ENCODE data around the gene PRDM4. TPM values are rescaled to one million over a fixed set of nuclear protein-coding genes. Genes with fewer than 3 reads are reported as not detected.
"Not testable (repeated sequence)": the region's sequence is repeated elsewhere in the genome, so short reads cannot be mapped to it uniquely, and the experiment has no call there.

Gene PRDM4
- total and polyA plus RNA-seq, 5 donors from 2014 or later: 12.7 to 37.3 (median 14.3) TPM

DNA sequence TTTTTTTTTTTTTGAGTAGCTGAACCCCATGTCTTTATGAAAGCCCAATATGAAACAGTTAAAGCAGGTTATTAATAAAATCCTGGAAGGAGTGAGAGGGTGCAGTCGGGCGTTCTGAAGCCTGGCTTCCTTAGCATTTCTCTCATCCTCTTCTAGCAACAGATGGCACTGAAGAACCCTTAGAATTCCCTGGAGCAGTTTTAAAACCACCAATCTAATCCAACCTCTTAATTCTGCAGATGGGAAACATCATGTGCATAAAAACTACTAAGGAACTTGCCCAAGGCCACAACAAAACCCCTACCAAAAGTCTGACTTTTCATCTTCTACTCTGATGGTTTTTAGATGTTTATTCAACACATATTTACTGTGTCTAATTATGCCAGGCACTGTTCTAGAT lies 25.2 kb downstream of the PRDM4 start:
- H3K27me3 ChIP-seq (ENCODE audit: control insufficient read depth, insufficient read depth, low read length): no peaks in the 10 kb centered on the region
- Mint-ChIP-seq H3K36me3 (peaks cover 63% of the 10 kb centered on the region), H3K27me3 (no peaks in the 10 kb centered on the region), H3K4me3 (no peak overlapping the region), H3K9me3 (no peaks in the 10 kb centered on the region), H3K4me1 (peaks cover 12 to 28% (median 18%) of the 10 kb centered on the region in 4 donors), H3K27ac (peak overlapping the region; percentile 79 to 89 (median 88))
- no peaks in the 10 kb centered on the region for H3K9me3 ChIP-seq (ENCODE audit: control insufficient read depth in 2 of 2, low read length in 2 of 2)
- ATAC-seq (ENCODE audit: low read depth in 2 of 2) (no peak), DNase-seq (no peak)
- H3K4me1 ChIP-seq (ENCODE audit: control insufficient read depth, insufficient read depth, low read length, poor library complexity, severe bottlenecking): no peaks in the 10 kb centered on the region
- H3K27ac ChIP-seq (ENCODE audit: insufficient read depth, low read length, poor library complexity, severe bottlenecking): no peak overlapping the region
- no peak overlapping the region for H3K4me3 ChIP-seq (ENCODE audit: low read depth, low read length)
- peaks cover 79% of the 10 kb centered on the region for H3K36me3 ChIP-seq (ENCODE audit: control insufficient read depth, insufficient read depth, low read length)

DNA sequence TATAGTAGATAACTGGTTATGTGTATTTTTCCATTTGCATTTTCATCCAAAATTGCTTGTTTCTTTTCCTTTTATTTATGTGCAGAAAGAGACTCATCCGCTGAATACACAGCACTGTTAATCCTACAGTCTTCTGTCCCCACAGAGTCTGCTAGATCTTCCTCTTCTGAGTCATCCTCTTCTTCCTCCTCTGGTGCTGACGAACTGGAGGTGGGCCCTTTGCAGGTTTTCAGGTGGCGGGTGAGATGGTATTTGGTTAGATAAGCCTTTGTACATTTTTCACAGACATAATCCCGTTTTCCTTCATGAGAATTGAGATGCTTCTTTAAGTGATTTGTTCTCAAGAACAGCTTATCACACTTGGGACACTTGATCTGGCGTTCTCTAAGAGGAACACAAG lies 26.8 kb downstream of the PRDM4 start:
- H3K36me3 Mint-ChIP-seq: peaks cover 50% of the 10 kb centered on the region
- Histone ChIP-seq H3K27ac (ENCODE audit: insufficient read depth, low read length, poor library complexity, severe bottlenecking) (no peak overlapping the region), H3K27me3 (ENCODE audit: control insufficient read depth, insufficient read depth, low read length) (no peaks in the 10 kb centered on the region), H3K4me1 (ENCODE audit: control insufficient read depth, insufficient read depth, low read length, poor library complexity, severe bottlenecking) (no peaks in the 10 kb centered on the region), H3K36me3 (ENCODE audit: control insufficient read depth, insufficient read depth, low read length) (peaks cover 63% of the 10 kb centered on the region), H3K4me3 (ENCODE audit: low read depth, low read length) (no peak overlapping the region), H3K9me3 (ENCODE audit: control insufficient read depth in 2 of 2, low read length in 2 of 2) (no peaks in the 10 kb centered on the region)
- no peak for ATAC-seq (ENCODE audit: low read depth in 2 of 2)
- H3K4me1 Mint-ChIP-seq: peaks cover 12 to 28% (median 18%) of the 10 kb centered on the region in 4 donors
- no peak overlapping the region for H3K4me3 Mint-ChIP-seq
- no peak overlapping the region for H3K27ac Mint-ChIP-seq
- no peaks in the 10 kb centered on the region for H3K27me3 Mint-ChIP-seq
- no peaks in the 10 kb centered on the region for H3K9me3 Mint-ChIP-seq
- no peak for DNase-seq

DNA sequence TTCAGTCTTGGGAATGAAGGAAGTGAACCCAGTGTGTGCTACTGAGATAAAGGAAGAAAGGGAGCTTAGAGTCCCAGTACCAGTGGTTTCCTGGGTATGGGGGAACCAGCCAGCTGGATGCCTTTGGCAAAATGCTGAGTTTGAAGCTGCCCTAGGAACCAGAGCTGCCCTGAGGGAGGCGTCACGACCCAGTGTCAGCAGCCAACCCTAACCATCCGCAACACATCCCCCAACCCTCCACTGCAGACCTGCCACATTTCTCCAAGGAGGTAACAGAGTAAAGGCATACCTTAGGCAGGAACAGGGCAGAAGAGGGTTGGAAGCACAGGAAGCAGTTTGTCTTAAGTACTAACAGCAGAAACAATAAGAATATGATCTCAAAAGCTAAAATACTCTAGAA lies 28.6 kb downstream of the PRDM4 start:
- Mint-ChIP-seq H3K36me3 (peaks cover 35% of the 10 kb centered on the region), H3K9me3 (peaks cover 0 to under 1% (median 0%) of the 10 kb centered on the region in 7 donors), H3K4me1 (peaks cover 9 to 21% (median 13%) of the 10 kb centered on the region in 4 donors), H3K27ac (no peak overlapping the region), H3K4me3 (no peak overlapping the region), H3K27me3 (no peaks in the 10 kb centered on the region)
- Histone ChIP-seq H3K27ac (ENCODE audit: insufficient read depth, low read length, poor library complexity, severe bottlenecking) (no peak overlapping the region), H3K9me3 (ENCODE audit: control insufficient read depth in 2 of 2, low read length in 2 of 2) (no peaks in the 10 kb centered on the region), H3K4me1 (ENCODE audit: control insufficient read depth, insufficient read depth, low read length, poor library complexity, severe bottlenecking) (no peaks in the 10 kb centered on the region), H3K36me3 (ENCODE audit: control insufficient read depth, insufficient read depth, low read length) (peaks cover 46% of the 10 kb centered on the region), H3K27me3 (ENCODE audit: control insufficient read depth, insufficient read depth, low read length) (no peaks in the 10 kb centered on the region), H3K4me3 (ENCODE audit: low read depth, low read length) (no peak overlapping the region)
- DNase-seq (no peak), ATAC-seq (ENCODE audit: low read depth in 2 of 2) (no peak)

DNA sequence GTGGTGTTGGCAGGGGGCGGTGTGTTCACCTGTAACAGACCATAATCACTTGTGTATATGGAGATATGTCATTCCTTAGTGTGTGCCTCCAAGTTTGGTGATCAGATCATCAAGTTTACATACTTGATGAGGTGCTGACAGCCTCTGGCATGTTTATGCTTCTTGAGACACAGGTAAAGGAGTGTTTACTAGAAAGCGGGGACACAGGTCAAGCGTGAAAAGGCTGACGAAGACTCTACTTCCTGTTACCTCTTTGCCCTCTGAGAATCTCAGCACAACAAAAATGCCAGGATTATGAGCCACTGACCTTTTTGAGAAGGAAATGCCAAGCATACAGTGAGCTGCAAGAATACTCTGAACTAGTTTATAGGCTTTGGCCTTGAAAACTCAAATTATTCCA lies 29.6 kb downstream of the PRDM4 start:
- Histone ChIP-seq H3K4me3 (ENCODE audit: low read depth, low read length) (no peak overlapping the region), H3K4me1 (ENCODE audit: control insufficient read depth, insufficient read depth, low read length, poor library complexity, severe bottlenecking) (no peaks in the 10 kb centered on the region), H3K27ac (ENCODE audit: insufficient read depth, low read length, poor library complexity, severe bottlenecking) (no peak overlapping the region), H3K9me3 (ENCODE audit: control insufficient read depth in 2 of 2, low read length in 2 of 2) (no peaks in the 10 kb centered on the region), H3K27me3 (ENCODE audit: control insufficient read depth, insufficient read depth, low read length) (no peaks in the 10 kb centered on the region), H3K36me3 (ENCODE audit: control insufficient read depth, insufficient read depth, low read length) (peaks cover 36% of the 10 kb centered on the region)
- ATAC-seq (ENCODE audit: low read depth in 2 of 2): no peak
- Mint-ChIP-seq H3K4me3 (no peak overlapping the region), H3K4me1 (peaks cover 0 to 12% (median 3%) of the 10 kb centered on the region in 4 donors), H3K9me3 (peaks cover 0 to 4% (median 0%) of the 10 kb centered on the region in 7 donors), H3K27ac (no peak overlapping the region), H3K27me3 (no peaks in the 10 kb centered on the region), H3K36me3 (peaks cover 27% of the 10 kb centered on the region)
- no peak for DNase-seq

DNA sequence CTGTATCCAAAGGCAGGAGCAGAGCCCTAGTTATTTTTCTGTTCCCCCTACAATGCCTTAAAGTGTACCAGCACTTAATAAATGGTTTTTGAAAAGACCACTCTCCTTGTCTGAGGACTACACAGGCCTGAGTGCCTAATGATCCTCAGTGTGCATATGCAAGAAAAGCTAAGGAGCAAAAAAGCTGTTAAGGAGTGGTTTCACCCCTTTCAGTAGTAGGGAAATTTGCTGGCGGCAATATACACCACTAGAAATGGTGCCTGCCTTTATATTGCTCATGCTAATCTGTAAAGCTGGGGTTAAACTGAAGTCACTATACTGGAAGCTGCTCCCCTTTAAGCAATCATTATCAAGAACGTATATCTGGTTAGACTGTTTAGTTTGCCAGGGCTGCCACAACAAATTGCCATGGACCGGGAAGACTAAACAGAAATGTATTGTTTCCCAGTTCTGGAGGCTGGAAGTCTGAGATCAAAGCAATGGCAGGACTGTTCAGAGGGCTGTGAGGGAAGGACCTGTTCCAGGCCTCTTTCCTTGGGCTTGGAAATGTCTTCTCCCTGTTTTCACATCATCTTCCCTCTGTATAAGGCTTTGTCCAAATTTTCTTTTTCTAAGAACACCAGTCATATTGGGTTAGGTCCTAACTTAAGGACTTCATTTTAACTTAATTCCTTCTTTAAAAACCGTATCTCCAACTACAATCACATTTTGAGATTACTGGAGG lies 30.2 kb downstream of the PRDM4 start:
- H3K9me3 Mint-ChIP-seq: peaks cover 0 to 5% (median 0%) of the 10 kb centered on the region in 7 donors
- peaks cover 22% of the 10 kb centered on the region for H3K36me3 Mint-ChIP-seq
- DNase-seq: no peak
- Histone ChIP-seq H3K27me3 (ENCODE audit: control insufficient read depth, insufficient read depth, low read length) (no peaks in the 10 kb centered on the region), H3K27ac (ENCODE audit: insufficient read depth, low read length, poor library complexity, severe bottlenecking) (no peak overlapping the region), H3K4me1 (ENCODE audit: control insufficient read depth, insufficient read depth, low read length, poor library complexity, severe bottlenecking) (no peaks in the 10 kb centered on the region), H3K9me3 (ENCODE audit: control insufficient read depth in 2 of 2, low read length in 2 of 2) (no peaks in the 10 kb centered on the region), H3K36me3 (ENCODE audit: control insufficient read depth, insufficient read depth, low read length) (peaks cover 31% of the 10 kb centered on the region), H3K4me3 (ENCODE audit: low read depth, low read length) (no peak overlapping the region)
- no peaks in the 10 kb centered on the region for H3K27me3 Mint-ChIP-seq
- H3K4me3 Mint-ChIP-seq: no peak overlapping the region
- peak overlapping the region in 1 of 3 donors; percentile 32 for H3K27ac Mint-ChIP-seq
- H3K4me1 Mint-ChIP-seq: peaks cover 0 to 9% (median 0%) of the 10 kb centered on the region in 4 donors
- ATAC-seq (ENCODE audit: low read depth in 2 of 2): no peak

DNA sequence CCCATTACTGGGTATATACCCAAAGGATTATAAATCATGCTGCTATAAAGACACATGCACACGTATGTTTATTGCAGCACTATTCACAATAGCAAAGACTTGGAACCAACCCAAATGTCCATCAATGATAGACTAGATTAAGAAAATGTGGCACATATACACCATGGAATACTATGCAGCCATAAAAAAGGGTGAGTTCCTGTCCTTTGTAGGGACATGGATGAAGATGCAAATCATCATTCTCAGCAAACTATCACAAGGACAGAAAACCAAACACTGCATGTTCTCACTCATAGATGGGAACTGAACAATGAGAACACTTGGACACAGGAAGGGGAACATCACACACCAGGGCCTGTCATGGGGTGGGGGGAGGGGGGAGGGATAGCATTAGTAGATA lies 33.2 kb downstream of the PRDM4 start:
- not testable (repeated sequence) for H3K36me3 Mint-ChIP-seq; H3K4me3 ChIP-seq (ENCODE audit: low read depth, low read length); H3K9me3 ChIP-seq (ENCODE audit: control insufficient read depth in 2 of 2, low read length in 2 of 2); H3K4me1 ChIP-seq (ENCODE audit: control insufficient read depth, insufficient read depth, low read length, poor library complexity, severe bottlenecking); DNase-seq; ATAC-seq (ENCODE audit: low read depth in 2 of 2); H3K36me3 ChIP-seq (ENCODE audit: control insufficient read depth, insufficient read depth, low read length); H3K9me3 Mint-ChIP-seq; H3K27ac ChIP-seq (ENCODE audit: insufficient read depth, low read length, poor library complexity, severe bottlenecking); H3K4me3 Mint-ChIP-seq; H3K4me1 Mint-ChIP-seq; H3K27me3 ChIP-seq (ENCODE audit: control insufficient read depth, insufficient read depth, low read length); H3K27me3 Mint-ChIP-seq; H3K27ac Mint-ChIP-seq

DNA sequence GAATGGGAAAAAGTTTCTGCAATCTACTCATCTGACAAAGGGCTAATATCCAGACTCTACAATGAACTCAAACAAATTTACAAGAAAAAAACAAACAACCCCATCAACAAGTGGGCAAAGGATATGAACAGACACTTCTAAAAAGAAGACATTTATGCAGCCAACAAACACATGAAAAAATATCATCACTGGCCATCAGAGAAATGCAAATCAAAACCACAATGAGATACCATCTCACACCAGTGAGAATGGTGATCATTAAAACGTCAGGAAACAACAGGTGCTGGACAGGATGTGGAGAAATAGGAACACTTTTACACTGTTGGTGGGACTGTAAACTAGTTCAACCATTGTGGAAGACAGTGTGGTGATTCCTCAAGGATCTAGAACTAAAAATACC lies 33.6 kb downstream of the PRDM4 start:
- not testable (repeated sequence) for H3K36me3 ChIP-seq (ENCODE audit: control insufficient read depth, insufficient read depth, low read length); DNase-seq; H3K27ac Mint-ChIP-seq; ATAC-seq (ENCODE audit: low read depth in 2 of 2); H3K4me3 Mint-ChIP-seq; H3K9me3 Mint-ChIP-seq; H3K4me3 ChIP-seq (ENCODE audit: low read depth, low read length); H3K9me3 ChIP-seq (ENCODE audit: control insufficient read depth in 2 of 2, low read length in 2 of 2); H3K4me1 ChIP-seq (ENCODE audit: control insufficient read depth, insufficient read depth, low read length, poor library complexity, severe bottlenecking); H3K27me3 ChIP-seq (ENCODE audit: control insufficient read depth, insufficient read depth, low read length); H3K27ac ChIP-seq (ENCODE audit: insufficient read depth, low read length, poor library complexity, severe bottlenecking); H3K27me3 Mint-ChIP-seq; H3K36me3 Mint-ChIP-seq; H3K4me1 Mint-ChIP-seq

DNA sequence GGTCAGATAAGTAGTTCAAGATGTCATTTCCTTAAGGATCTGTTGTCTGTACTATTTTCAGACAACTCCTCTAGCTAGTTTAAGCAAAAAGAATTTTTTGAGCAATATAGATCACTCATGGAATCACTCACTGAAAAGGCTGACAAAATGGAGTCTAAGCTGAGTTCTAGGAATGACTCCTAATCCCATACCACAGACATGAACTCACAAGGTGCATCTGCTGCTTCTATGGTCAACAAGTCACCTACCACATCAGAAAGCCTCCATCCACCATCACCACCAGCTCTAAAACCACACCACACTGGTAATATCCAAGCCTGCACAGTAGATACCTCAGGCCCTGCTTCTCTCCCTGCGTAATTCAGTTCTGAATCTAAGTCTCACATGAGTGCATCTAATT lies 42.3 kb downstream of the PRDM4 start:
- peaks cover 24% of the 10 kb centered on the region for H3K36me3 Mint-ChIP-seq
- no peak overlapping the region for H3K4me3 Mint-ChIP-seq
- H3K27ac Mint-ChIP-seq: peak overlapping the region in 1 of 3 donors; percentile 11

More for the DNA sequence above, 42.3 kb downstream of the PRDM4 start:
- Mint-ChIP-seq H3K9me3 (peaks cover 0 to 2% (median 0%) of the 10 kb centered on the region in 7 donors), H3K4me1 (peaks cover 0 to 2% (median 0%) of the 10 kb centered on the region in 4 donors), H3K27me3 (no peaks in the 10 kb centered on the region)
- H3K9me3 ChIP-seq (ENCODE audit: control insufficient read depth in 2 of 2, low read length in 2 of 2): no peaks in the 10 kb centered on the region
- no peak overlapping the region for H3K4me3 ChIP-seq (ENCODE audit: low read depth, low read length)
- no peak for DNase-seq
- no peak overlapping the region for H3K27ac ChIP-seq (ENCODE audit: insufficient read depth, low read length, poor library complexity, severe bottlenecking)
- H3K4me1 ChIP-seq (ENCODE audit: control insufficient read depth, insufficient read depth, low read length, poor library complexity, severe bottlenecking): no peaks in the 10 kb centered on the region
- ATAC-seq (ENCODE audit: low read depth in 2 of 2): no peak
- H3K27me3 ChIP-seq (ENCODE audit: control insufficient read depth, insufficient read depth, low read length): no peaks in the 10 kb centered on the region
- H3K36me3 ChIP-seq (ENCODE audit: control insufficient read depth, insufficient read depth, low read length): peaks cover 23% of the 10 kb centered on the region

All from CD4-positive, CD25-positive, alpha-beta regulatory T cell (primary cell).